G401.6 (cell line): ENCODE measurements around the gene HSPA12A.

Experiments used
- FAIRE-seq: peaks from 2 replicates; lab custom pipeline; 2012; peaks lifted over from hg19 to GRCh38; lab: Jason Lieb, UNC

HSPA12A gene

DNA sequence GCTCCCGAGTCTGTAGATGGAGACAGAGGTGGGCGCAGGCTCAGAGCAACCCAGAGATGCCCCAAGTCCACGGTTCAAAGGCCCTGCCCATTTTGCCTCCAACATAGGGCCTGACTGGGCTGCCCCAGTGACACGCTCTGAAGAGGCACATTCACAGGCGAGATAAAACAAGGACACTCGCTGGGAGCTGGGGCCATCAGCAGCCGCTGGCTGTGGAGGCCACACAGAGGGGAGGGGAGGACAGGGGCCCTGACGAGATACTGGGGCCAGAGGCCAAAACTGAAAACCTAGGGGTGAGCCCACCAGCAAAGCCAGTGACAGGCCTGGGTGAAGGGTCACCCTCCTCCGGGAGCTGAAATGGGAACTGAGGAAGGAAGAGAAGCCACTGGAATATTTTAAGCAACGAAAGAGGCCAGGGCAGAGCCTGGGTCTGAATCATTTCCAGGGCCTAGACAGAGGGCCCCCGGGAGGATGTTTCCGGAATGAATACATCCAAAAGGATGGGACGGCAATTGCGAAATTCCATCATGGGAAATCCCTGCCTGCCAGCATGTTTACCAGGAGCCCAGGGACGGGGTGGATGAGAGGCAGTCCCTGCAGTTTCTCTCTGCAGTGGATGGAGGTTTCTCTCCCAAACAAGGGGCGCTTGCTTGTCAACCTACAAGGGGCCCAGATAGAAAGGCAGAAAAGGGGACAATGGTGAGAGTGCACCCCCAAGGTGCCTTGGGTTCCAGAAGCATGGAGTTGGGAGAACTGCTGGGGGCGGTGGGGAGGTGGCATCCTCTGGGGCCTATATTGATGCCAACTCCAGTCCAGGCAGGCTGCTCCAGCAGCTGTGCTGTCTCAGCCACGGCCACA, 29.0 kb upstream of the HSPA12A start:
- FAIRE-seq: no peak

DNA sequence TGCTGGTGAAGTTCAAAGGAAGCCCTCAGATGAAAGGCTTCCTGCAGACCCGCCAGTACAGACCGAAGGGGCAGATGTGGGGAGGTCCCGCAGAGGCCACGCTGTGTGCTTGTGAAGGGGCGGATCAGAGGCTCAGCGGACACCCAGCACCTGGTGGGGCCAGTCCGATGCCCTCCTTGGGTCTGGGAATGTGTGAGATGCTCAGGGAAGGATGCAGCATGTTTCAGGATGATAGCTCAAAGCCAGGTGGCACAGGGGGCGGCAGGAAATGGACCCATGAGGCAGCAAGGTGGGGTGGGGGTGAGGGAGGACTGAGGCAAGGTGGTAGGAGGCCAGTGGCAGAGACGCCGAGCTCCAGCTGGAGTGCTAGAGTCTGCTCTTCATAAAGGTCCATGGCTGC, 27.9 kb upstream of the HSPA12A start:
- FAIRE-seq: no peak

DNA sequence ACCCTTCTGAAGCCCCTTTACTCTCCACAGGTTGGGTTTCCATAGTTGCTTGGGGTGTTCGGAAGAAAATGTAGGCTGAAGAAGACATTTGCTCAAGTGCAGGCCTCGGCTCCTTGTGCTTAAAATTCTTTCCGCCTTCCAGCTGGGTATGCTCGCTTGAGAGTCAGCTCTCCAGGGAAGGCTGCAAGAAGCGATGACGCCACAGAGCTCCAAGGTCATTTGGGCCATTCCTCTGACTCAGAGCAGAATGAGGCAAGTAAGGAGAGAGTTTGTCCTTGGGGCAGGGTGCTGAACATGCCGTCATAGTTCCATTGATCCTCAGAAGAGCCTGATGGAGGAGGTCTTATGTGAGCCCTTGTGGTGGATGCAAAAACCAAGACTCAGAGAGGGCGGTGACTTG, 27.4 kb upstream of the HSPA12A start:
- FAIRE-seq: no peak

DNA sequence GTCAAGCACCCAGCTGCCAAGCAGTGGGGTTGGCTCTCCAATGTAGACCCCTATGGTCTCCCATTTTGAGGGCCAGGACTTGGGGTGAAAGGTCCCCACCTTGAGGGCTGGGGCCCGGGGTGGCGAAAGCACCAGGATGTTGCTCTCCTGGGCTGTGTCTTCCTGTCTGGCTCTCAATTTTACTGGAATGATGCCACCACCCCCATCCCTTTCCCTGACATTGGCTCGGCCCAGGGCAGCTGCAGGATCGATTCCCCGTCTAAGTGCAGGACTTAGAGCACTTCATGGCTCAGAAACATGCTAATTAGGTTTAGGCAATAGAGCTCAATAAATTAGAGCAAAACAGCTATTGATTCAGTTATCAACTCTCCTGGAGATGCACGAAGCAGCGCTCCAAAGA, 27.0 kb upstream of the HSPA12A start:
- no peak for FAIRE-seq

DNA sequence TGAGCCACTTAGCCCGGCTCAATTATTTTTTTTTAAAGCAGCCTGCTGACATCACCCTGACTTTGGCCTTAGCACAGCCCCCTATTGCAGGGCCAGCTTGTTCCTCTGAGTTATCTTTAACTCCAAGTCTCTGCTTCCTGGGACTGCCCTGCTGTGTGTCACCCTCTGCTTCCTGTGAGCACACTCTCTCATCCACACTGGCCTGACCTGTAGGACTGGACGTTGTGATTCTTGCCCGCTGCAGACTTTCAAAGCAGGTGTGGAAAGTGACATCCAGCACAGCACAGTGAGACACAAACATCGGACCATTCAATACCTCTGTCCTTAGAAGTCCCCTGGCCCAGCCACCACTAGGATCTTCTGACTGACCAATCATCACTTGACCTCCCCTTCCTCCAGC, 26.4 kb upstream of the HSPA12A start:
- no peak for FAIRE-seq

DNA sequence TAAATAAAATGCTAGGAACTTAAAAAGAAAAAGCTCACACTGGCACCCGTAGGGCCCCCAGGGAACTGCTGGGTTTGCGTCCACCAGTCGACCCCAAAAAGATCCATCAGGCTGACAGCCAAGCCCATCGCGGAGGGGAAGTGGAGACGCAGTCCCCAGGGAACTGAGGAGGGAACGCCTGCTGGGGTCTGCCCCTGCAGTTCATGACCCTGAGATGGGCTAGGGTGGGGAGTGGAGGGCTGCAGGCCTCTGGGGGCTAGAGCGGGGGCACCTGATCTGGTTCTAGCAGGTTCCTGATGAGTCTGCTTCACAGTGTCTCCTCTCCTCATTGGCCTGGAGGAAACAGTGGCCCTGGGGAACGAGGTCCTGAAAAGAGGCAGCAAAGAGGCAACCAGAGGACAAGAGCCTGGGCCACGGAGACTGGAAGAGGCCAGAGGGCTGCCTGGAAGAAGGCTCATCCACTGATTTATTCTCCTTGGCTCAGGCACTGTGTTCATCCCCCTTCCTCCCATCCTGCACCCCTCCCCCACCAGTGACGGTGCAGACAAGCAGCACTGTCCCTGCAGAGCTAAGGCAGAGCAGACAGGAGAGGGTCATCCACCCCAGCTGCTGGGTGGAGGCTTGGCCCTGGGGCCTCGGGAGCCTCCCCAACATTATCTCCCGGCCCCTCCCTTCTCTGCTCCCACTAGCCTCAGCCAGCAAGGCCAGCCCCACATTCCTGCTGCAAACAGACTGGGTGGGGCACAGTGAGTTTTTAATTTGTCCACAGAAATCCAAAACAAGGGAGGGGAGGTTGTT, 24.7 kb upstream of the HSPA12A start:
- FAIRE-seq: no peak

DNA sequence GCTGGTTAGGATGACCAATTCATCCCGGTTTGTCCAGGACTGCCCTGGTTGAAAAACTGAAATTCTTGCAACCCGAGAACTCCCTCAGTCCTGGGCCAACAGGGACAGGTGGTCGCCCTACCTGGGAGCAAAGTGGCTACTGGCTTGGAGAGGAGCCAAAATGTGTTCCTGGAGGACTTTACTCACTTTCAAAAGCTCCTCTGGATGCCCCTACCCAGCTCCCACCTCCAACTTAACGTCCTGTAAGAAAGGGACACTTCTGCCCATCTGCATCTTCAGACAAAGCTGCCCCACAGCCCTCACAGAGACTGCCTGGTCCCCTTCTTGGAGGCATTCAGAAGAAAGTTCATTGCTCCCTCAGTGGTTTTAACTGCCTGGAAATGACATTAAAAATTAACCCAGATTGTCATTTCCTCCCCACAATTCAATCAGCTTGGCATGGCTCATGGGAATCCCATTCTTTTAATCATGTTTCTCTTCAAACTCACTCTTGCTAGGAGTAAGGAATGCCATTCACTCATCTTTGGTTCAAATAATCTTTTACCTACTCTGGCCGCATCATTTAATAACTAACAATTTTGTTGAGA, 24.0 kb upstream of the HSPA12A start:
- no peak for FAIRE-seq

DNA sequence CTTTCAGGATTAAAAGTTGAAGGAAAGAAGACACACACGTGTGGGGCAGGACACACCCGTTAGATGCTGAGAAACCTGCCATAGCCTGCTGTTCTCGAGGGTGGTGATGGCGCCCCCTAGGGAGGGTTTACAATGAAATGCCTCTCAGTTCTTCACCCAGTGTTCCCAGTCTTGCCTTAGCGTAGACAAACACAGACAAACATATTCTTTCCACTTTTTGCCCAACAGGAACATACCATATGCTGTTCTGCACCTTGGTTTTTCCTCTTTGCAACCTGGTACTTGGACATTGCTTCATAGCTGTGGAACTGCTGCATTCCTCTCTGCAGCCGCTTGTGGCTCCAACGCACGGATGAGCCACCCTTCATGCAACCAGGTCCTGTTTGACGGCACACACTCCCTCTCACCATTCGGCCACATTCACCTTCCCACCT, 23.3 kb upstream of the HSPA12A start:
- FAIRE-seq: no peak

DNA sequence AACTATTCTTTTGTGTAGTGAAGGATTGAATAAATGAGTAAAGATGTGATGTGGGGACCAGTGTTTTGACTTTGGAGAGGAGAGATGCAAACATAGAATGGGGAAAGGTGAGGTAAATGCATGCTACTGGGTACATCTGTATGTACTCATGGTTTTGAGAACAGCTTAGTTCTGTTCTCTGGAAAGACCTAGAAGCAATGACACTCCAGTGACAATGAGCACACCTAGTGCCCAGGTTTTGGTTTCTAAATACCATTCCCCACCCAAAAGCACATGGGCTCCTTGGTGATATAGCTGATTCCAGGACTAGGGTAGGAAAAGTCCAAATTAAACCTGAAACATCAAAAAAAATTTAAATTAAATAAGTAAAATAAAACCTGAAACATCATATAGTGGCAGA, 22.6 kb upstream of the HSPA12A start:
- no peak for FAIRE-seq

DNA sequence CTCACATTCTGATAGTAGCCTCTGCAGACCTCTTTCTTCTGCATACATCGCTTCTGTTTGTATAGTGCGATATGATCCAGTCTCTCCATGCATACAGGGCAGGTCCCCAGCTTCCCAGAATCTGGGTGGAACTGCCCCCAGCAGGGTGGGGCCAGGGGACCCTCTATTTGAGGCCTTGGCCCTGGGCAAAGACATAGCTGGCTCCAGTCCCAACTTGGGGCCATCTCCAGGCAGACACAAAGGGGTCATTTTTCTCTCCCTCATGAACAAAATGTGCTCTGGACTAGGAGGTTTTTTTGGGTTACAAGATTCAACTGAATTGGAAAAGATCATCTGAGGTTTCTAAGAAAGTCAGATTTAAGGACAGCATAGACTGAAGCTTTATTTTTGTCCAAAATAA, 21.1 kb upstream of the HSPA12A start:
- FAIRE-seq: no peak

DNA sequence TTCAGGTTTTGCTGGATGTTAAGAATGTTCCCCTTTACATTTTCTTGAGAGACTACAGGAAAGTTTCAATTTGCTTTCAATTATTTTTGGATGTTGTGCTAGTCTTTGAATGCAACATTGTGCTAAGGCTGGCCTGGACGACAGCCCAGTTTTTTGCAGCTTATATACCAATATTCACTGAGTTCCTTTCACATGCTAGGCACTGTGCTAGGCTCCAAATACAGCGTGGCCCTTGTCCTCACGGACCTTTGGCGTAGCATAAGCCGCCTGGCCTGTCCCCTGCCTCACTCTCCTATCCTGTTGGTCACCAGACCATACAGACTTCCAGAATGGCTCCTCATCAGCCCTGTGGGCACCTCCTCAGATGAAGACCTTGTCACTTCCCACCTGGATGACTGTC, 19.5 kb upstream of the HSPA12A start:
- no peak for FAIRE-seq

DNA sequence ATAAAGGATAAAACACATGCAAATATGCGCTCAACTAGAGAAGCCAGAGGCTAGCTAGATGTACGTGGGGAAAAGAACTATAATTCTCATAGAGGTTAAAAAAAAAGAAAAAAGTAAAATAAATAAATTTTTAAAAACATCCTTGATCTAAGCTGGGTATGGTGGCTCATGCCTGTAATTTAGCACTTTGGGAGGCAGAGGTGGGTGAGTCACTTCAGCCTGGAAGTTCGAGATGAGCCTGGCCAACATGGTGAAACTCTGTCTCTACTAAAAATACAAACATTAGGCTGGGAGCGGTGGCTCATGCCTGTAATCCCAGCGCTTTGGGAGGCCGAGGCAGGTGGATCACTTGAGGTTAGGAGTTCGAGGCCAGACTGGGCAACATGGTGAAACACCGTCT, 18.6 kb upstream of the HSPA12A start:
- no peak for FAIRE-seq

DNA sequence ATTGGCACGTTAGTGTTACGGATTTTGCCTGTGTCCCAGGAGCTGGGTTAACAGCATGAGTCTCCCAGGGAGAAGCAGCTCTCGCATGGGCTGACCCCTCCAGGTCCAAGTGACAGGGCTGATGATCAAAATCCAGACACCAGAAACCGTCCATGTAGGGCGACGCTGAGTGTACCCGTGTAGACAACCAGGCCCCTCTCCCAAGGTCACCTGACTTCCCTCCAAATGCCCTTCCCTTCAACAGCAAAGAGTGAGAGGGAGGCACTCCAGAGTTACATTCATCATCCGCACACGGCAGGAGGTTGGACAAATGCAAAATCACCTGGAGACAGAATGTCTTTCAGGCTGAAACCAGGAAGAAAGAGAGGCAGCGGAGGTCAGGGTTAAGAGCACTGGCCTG, 14.9 kb upstream of the HSPA12A start:
- no peak for FAIRE-seq

DNA sequence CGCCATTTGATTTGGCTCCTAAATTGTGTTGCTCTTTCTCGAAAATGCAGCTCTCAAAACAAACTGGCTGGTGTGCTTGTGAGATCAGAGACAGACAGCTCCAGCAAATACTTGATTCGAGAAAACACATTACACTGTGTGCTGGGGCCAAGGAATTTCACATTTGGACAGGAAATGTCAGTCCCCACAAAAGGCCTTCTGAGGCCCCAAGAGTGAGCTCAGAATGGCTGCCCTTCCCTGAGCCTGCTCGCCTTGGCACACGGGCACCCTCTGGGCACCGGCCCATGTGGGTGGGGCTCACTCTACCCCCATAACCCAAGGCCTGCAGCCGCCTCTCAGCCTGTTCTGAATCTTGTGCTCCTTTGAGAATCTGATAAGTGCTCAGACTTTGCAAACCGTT, 13.9 kb upstream of the HSPA12A start:
- FAIRE-seq: no peak

DNA sequence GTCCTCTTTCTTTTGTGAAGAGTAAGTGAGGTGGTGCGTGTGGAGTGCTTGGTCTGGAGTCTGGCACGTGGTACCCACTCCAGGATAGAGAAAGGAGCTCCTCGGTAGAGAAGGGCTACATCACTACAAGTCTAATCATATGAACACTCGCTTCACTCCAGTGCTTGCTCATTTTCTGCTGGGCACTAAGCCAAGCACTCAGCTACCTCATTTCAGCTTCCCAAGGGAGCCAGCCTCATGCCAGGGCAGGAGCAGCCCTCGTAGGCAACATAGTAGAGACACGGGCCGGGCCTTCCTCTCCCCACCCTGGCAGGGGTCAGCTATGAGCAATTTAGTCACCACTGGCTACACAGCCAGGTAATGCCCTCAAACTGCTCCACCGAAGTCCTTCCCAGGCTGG, 11.4 kb upstream of the HSPA12A start:
- FAIRE-seq: no peak

DNA sequence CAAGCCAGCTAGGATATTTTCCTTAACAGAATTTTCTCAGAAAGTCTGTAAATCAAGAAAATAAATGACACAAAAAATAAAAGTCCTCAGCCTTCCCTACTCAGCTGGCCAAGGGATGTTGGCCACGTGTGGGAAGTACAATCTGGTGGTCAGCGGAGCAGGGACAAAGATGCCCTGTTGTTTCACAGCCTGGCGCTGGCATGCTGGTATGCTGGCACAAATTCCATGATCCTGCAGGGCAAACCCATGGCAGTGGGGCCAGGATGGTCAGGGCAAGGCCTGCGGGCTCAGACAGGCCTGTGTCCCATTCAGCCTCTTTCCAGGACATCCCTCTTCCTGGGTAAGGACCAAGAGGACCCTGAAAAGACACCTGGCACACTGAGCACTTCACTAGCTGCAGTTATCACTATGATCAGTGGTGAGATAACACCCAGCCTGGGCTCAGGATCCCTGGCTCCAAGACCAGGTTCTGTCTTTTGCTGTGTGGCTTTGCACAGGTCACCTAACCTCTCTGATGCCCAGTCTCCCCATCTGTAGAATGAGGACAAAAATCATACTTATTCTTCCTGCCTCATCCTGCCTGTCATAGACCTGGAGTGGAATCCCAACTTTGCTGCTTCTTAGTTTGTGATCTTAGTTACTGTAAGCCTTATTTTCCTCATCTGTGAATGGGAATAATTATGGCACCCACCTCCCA, 10.8 kb upstream of the HSPA12A start:
- no peak for FAIRE-seq

DNA sequence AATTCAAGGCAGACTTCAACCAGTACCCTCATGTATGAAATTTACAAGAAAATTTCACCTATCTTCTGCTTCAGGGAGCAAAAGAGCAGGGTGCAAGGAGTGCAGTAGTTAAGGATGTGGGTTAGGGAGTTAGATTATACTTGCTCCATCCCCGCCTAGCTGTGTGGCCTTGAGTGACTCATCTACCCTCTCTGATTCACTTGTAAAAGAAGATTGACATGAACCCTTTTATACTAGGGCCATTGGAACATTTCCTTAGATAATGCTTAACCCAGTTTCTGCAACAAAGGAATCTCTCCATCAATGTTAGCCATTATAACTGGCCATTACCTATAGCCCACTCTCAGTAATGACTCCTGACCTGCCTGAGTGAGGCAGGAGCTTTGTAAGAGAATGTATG, 10.2 kb upstream of the HSPA12A start:
- no peak for FAIRE-seq

DNA sequence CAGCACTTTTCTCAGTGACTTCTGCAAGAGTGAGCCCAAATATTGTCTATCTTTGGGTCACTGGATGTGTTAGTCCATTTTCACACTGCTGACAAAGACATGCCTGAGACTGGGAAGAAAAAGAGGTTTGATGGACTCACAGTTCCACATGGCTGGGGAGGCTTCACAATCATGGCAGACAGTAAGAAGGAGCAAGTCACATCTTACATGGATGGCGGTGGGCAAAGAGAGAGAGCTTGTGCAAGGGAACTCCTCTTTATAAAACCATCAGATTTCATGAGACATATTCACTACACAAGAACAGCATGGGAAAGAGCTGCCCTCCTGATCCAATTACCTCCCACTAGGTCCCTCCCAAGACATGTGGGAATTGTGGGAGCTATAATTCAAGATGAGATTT, 6.1 kb upstream of the HSPA12A start:
- FAIRE-seq: no peak

DNA sequence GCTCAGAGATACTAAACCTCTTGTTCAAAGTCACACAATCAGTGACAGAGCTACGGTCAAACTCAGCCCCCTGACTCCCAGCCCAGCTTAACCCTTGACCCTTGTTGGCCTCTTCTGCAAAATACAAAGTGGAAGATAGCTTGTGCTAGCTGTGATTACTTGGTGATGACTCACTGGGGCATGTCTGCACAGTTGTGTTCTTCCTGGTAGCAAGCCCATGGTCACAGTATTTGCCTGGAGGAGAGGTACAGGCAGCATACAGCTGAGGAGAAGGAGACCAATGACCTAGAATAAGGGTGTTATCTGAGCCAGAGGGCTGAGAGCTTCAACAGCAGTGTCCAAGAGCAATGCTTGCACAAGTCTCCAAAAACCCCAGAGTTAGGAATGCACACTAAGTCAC, 5.7 kb upstream of the HSPA12A start:
- no peak for FAIRE-seq

DNA sequence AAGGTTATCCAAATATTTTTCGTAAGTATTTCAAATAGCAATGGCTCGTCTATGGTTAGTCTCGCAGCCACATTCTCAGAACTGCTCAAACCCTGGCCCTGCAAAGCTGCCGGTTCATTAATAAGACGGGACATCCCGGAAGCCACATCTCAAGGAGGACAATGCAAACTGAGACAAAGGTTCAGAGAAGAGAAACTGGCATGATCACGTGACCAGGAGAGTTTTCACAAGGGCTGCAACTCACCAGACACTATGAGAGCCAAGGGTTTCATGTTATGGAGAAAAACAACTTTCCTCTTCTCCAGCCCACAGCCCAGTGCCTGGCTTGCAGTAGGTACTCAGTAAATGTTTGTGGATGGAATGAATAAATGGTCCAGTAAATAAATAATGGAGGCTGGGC, 5.0 kb upstream of the HSPA12A start:
- no peak for FAIRE-seq

DNA sequence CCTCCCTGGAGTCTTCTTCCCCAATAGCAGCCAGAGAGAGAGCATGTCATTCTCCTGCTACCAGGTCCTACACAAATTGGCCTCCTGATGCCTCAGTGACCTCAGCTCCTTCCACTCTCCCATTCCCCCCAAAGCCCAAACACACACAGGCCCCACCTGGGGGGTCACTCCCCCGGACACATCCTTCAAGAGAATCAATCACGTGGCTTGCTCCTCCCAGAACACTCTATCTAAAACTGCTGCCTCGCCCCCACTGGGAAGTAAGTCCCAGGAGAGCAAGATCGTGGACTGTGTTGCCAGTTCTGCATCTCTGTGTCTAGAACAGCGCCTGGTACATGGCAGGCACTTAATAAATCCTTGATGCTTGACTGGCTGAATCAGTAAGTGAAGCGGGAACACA, 2.5 kb upstream of the HSPA12A start:
- no peak for FAIRE-seq

DNA sequence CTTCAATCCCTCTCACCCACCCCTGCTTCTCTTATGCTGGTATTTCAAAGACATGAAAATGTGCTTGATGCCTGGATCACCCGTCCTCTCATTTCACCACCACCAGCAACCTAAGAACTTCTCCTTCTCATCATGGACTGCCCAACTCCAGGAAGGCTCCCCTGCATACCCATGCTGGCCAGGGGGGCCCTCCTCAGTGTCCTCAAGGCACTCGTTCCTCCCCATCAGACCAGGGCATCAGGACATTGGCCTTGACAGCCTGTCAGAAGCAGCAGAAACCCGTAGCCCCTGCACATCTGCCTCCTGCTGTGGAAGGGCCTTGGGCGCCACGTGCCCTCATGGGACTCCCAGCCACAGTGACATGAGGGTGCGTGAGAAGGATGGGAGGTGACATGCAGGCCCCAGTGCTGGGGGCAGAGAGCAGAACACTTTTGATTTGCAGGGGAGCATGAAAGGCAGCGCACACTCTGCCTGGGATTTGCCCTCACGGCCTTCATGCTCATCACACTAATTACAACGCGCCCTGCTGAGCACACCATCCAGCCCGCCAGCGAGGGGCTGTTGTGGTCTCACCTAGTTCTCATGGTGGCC, 1.9 kb upstream of the HSPA12A start:
- FAIRE-seq: no peak
